GM21447 (cell line): ENCODE measurements around the gene STIMATE.

Experiments used
- ATAC-seq: cut with Tn5 transposase; IDR thresholded peaks from one replicate; pipeline ENCODE4 v1.9.1; 2021; ENCODE audit not compliant: unreplicated experiment

Gene STIMATE

DNA sequence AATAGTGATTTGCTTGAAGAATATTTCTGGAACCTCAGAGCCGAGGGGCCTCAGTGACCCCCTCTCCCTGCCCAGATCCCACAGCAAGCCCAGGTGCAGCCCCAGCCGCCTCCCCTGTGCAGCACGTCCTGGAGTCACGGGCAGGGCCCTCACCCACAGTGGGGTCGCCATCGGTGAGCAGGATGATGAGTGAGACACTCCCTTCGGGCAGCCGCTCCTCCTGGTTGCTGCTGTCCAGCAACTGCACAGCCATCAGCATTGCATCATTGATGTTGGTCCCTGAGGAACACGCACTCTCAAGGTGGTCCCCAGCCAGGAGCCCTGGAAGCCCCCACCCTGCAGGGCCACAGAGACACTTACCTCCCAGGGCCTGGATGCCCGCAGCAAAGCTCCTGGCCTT, 73.3 kb downstream of the STIMATE start:
- no peak for ATAC-seq

DNA sequence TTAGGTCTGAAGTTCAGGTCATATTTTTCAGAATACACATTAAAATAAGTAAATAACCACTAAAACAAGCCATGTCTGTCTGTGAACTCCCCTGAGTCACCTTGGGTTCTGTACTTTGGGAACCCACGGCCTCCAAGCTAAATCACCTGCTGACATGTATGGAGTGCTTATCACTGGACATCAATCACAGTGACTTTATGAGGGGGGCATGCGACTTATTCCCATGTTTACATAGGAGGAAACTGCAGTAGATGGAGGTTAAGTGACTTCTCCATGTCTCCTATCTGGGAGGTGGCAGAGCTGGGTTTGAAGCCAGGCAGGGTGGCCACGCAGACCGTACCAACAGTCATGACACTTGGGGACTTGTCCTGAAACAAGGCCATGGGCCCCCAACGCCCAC, 75.0 kb downstream of the STIMATE start:
- no peak for ATAC-seq

DNA sequence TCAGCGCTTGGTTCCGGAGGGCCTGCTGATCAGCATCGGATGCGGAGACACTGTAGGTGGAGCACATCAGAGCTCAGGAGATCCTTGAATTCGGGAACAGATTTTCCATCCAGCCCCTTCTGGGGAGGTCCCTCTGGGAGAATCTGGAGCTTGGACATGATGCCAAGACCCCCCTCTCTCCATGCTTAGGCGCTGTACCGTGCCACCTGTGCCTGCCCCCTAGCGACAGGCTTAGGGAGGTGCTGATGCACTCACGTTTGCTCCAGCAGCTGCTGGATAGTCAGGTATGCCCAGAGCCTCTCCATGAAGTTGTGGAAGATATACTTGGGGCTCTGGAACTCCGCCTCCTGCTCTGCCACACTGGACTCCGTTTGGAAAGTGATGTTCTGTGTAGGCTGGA, 76.6 kb downstream of the STIMATE start:
- no peak for ATAC-seq

GRCh38 chr3:52819936-52820335, 77.4 kb downstream of the STIMATE start:
- ATAC-seq = no peak

DNA sequence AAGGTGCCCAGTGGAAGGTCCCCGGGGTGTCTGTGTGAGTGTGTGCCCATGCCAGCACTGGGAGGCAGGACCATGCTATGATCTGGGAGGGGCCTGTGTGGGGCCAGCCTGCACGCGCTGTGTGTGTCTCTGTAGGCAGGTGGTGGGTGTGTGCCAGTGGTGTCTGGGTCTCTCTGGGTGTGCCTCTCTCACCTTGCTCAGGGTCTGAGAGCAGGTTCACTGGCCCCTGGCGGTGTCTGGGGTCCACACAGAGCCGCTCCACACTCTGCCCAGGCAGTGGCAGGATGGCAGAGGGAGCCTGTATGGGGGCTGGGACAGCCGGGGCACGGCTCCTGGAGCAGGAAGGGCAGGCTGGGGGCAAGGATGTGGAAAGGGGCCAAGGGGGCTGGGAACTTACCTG, 79.5 kb downstream of the STIMATE start:
- ATAC-seq = no peak

- ATAC-seq = no peak
These were observed 80.1 kb downstream of the STIMATE start for GRCh38 chr3:52817221-52817620.

DNA sequence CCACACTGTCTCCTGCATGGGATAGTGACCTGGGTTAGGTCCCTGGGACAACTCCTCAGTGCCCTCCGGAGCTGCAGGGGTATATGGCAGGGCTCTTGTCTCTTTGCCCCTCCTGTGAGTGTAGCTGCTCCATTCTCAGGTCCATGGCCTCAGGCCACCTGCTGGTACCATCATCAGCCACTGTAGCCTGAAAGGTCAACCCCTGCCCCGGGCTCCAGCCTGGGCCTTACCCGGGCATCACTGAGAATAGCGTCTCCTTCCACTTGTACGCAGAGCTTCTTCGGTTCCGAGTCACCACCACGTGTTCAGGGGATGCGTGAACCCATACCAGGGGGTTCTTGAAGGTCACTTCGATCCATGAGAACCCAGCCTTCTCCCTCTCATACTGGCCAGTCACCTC, 80.7 kb downstream of the STIMATE start:
- no peak for ATAC-seq

DNA sequence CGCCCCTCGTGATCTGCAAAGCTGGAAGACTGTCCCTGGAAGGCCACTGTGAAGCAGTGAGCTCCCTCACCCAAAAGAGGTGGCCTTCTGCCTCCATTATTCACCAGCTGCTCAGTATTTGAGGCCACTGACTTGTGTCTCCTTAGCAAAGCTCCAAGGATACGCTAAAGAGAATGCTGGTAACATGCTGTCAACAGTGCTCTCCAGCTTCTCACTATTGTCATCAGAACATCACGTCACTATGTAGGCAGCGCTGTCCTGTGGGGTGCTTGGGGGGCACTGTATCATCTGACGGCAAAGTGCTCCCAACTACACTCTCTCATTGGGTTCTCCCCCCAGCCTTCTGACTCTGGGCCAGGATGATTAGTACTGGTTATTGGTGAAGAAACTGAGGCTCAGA, 81.1 kb downstream of the STIMATE start:
- no peak for ATAC-seq

DNA sequence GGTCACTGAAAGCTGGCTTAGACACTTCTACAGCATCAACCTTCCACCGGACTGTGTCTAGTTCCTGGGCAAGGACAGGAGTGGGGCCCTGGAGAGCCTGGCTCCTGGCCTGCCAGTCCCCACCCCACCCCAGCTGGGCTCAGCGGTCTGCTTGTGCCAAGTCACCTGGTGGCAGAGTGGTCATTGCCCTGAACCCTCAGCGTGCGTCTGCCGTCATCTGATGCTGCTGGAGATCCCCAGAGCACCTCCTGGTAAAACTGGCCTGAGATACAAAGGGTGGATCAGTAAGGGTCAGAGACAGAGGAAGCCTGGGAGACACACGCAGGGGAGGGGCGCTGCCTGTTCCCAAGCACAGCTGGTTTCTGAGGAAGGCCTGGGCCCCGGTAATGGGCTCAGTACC, 83.5 kb downstream of the STIMATE start:
- no peak for ATAC-seq

GRCh38 chr3:52811452-52812011, 85.8 kb downstream of the STIMATE start:
- no peak for ATAC-seq

DNA sequence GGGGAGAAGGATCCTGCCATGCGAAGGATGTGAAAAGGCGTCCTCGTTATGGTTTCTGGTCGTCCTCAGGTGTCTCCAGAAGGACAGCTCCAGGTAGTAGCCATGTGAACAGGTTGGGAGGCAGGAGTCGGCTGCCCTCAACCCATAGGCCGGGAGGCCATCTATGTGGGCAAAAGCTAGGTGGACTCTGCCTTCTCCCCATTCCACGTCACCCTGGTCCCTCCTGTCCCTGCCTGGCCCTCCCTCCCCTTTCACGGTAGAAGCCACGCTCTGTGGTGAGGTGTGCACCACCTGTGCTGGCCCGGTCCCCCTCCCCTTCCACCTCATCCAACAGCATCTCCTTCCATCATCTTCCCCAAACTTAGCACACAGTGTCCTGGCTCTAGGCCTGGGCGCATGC, 86.4 kb downstream of the STIMATE start:
- ATAC-seq = no peak

DNA sequence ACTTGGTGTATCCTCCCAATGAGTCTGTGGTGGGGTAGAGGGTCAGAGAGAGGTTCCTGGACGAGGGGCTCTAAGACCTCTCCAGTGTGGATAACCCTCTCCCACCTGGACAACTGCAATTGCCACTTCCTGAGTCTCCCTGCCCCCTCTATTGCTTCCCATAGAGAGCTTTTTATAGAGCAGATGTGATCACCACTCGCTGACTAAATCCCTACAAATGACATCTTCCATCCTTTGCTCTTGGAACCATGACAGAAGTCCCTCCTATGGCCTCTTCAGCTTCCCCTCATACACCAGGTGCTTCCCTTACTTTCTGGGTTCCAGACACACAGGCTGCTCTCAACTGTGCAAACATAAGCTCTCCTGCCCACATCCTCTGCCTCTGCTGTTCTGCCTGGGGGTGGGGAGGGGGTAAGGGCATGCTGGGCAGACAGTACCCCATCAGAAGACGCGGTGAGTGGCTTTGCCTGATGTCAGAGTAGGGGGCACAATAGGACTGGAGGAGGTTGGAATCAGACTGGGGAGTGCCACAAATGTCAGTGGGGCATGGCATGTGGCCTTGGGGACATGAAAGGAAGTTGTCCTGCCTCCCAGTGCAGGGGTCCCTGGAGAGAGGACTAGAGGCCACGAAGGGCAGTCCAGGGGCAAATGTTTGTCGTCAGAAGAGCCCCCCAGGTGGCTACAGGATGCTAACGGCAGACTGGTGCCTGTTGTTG, 87.5 kb downstream of the STIMATE start:
- ATAC-seq = no peak

- ATAC-seq = no peak
These were observed 88.2 kb downstream of the STIMATE start for GRCh38 chr3:52809149-52809548.

DNA sequence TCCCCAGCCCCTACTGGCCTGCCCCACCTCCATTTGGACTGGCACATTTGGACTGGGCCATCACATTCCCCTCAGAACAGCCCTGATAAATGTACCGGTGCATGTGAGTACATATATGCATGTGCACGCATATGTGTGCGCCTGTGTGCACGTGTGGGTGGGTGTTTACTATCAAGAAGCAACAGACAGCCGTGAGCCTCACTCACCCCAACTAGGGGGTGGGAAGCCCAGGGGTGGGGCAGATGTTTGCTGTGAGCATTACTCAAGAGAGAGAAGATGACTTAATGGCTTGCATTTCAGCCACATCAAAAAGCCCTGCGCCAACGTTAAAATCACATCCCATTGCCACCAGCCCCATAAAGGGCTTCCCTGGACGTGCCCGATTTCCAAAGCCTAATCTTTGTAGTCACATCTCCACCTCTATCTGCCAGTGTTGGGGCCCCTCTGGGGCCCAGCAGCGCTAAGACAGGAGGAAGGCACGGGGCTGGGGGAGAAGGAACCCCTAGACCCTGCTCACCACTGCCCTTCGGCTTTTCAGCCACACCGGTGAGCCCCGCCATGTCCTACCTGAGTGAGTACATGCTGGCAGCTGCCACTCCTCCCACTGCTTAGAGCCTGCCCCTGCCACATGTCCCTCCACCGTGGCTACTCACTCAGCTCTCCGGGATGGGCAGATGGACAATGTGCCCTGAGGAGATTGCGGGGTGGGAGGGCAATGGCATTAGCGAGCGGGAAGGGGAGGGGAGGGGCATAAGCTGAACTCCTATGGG, 91.9 kb downstream of the STIMATE start:
- no peak for ATAC-seq

- no peak for ATAC-seq
These were observed 95.5 kb downstream of the STIMATE start for GRCh38 chr3:52801839-52802238.

GRCh38 chr3:52800079-52800478, 97.3 kb downstream of the STIMATE start:
- ATAC-seq = no peak

DNA sequence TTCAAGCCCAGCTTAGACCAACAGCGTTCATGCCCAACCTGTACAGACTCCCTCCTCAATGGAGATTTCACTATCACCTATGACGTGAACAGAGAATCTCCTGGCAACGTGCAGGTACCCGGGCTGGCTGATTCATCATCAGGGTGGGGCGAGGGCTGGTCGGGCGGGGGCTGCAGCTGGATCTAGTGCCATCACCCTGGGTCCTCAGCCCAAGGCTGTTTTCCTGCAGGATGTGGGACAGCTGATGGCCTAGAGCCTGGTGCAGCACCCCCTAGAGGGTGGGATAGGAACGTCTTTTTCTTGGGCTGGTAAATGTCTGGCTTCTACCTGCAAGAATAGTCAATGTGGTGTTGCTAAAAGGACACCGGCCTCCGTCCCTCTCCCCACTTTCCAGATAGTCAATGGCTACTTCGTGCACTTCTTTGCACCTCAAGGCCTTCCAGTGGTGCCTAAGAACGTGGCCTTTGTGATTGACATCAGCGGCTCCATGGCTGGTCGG, 98.3 kb downstream of the STIMATE start:
- ATAC-seq = no peak

- no peak for ATAC-seq
These were observed 98.9 kb downstream of the STIMATE start for GRCh38 chr3:52798376-52798977.

GRCh38 chr3:52796411-52796810, 100.9 kb downstream of the STIMATE start:
- no peak for ATAC-seq

GRCh38 chr3:52795298-52795900, 101.9 kb downstream of the STIMATE start:
- ATAC-seq = no peak

- ATAC-seq = no peak
These were observed 102.7 kb downstream of the STIMATE start, which contains the start of gene ITIH3 for GRCh38 chr3:52794612-52795099. ITIH3 (plus strand) TSS chr3:52794796; CDS start chr3:52794804, 8 bp downstream.
